HepG2 (cell line): ENCODE measurements around the gene C1QTNF9. TPM values are rescaled to one million over a fixed set of nuclear protein-coding genes. Genes with fewer than 3 reads are reported as not detected.
"Not testable (repeated sequence)": the region's sequence is repeated elsewhere in the genome, so short reads cannot be mapped to it uniquely, and the experiment has no call there.

ENCODE experiments used
- ATAC-seq: fragments of 200-7000 bp; cut with Tn5 transposase; 3 replicates; pipeline ENCODE4 v1.9.1; 2020; ENCODE audit warnings: mild to moderate bottlenecking, moderate library complexity
- BruUV-seq: library from RNA; stranded (reverse); fragments of 400-500 nt; replicated peaks from 2 replicates; lab custom pipeline; 2021; lab: Mats Ljungman, UMichigan
- CTCF ChIA-PET: fragments of 300-600 bp; formaldehyde crosslinking; extraction: SDS; loops from one replicate; lab custom pipeline; 2021; ENCODE audit warnings: low total read pairs, inconsistent platforms, low intra/inter-chr PET ratio; lab: Yijun Ruan, JAX
- POLR2A ChIA-PET: fragments of 350-600 bp; sonication (Branson Sonifier 250); formaldehyde crosslinking; loops from one replicate; lab custom pipeline; 2020; ENCODE audit warnings: antibody characterized with exemption, inconsistent platforms; lab: Yijun Ruan, JAX
- DNase-seq: peaks from one replicate; pipeline ENCODE4 v3.0.0-alpha.2; 2015; ENCODE audit warnings: low spot score
- FAIRE-seq: peaks from 3 replicates; lab custom pipeline; 2011; peaks lifted over from hg19 to GRCh38; lab: Jason Lieb, UNC
- H2AFZ ChIP-seq: one replicate; pipeline ENCODE4 v1.6.1; 2011; ENCODE audit warnings: low read length, inconsistent platforms
- H3K27ac ChIP-seq: fragments of 300-600 bp; 3 replicates; pipeline ENCODE4 v1.8.0; 2011; ENCODE audit warnings: mixed run types, mild to moderate bottlenecking, mixed read lengths, low read length, inconsistent platforms; ENCODE audit not compliant: insufficient read depth; ENCODE audit errors: extremely low read length
- H3K27me3 ChIP-seq, 2 experiments: fragments of 200-600 bp in 1 of 2; 2 replicates in 1 of 2; 3 replicates in 1 of 2; pipeline versions ENCODE4 v1.6.0 to v1.8.0; 2011; ENCODE audit warnings: low read length in 2 of 2, mild to moderate bottlenecking in 2 of 2, moderate library complexity in 2 of 2, inconsistent platforms in 1 of 2; ENCODE audit not compliant: insufficient read depth in 2 of 2, control insufficient read depth in 1 of 2
- H3K36me3 ChIP-seq, 2 experiments: fragments of 200-600 bp in 1 of 2; replicated peaks in 1 of 2; 2 replicates in 1 of 2; 3 replicates in 1 of 2; pipeline versions ENCODE4 v1.5.1 to v1.8.0; 2011; ENCODE audit warnings: low read length in 2 of 2, inconsistent platforms in 1 of 2; ENCODE audit not compliant: insufficient read depth in 2 of 2, control insufficient read depth in 1 of 2
- H3K4me1 ChIP-seq: 2 replicates; pipeline ENCODE4 v1.5.1; 2012; ENCODE audit warnings: low read length, inconsistent platforms; ENCODE audit not compliant: insufficient read depth
- H3K4me2 ChIP-seq: 2 replicates; pipeline ENCODE4 v1.6.0; 2011; ENCODE audit warnings: low read depth, low read length, inconsistent platforms
- H3K4me3 ChIP-seq, 3 experiments: fragments of 200-600 bp in 1 of 3; sonication (generic), shearing (Covaris generic) in 1 of 3; replicated peaks in 1 of 3; 2 replicates each; pipeline ENCODE4 v1.5.1; 2011 to 2016; ENCODE audit warnings: low read length in 3 of 3, inconsistent platforms in 2 of 3, low read depth in 2 of 3, mild to moderate bottlenecking in 2 of 3, control low read depth in 1 of 3, mixed read lengths in 1 of 3; ENCODE audit not compliant: insufficient read depth in 1 of 3
- H3K79me2 ChIP-seq: one replicate; pipeline ENCODE4 v1.6.1; 2011; ENCODE audit warnings: low read length, inconsistent platforms; ENCODE audit not compliant: insufficient read depth
- H3K9ac ChIP-seq: 2 replicates; pipeline ENCODE4 v1.6.0; 2011; ENCODE audit warnings: mild to moderate bottlenecking, low read depth, low read length, inconsistent platforms; ENCODE audit not compliant: insufficient read depth
- H3K9me3 ChIP-seq: 2 replicates; pipeline ENCODE4 v1.5.1; 2012; ENCODE audit warnings: mild to moderate bottlenecking, low read length
- H4K20me1 ChIP-seq: 2 replicates; pipeline ENCODE4 v1.6.0; 2011; ENCODE audit warnings: inconsistent platforms, mild to moderate bottlenecking, low read length, moderate library complexity; ENCODE audit not compliant: insufficient read depth
- WGBS: methylation state at CpG from one replicate; pipeline ENCODE4 v1.1.6; 2017; ENCODE audit warnings: low lambda C conversion rate; 5-methylcytosine and 5-hydroxymethylcytosine counted together
- in situ Hi-C: cut with HindIII; loops from 2 replicates; pipeline ENCODE4 v1.10.0; 2017; ENCODE audit warnings: low pct_unique_long_range_greater_than_20kb; ENCODE audit not compliant: extremely low pct_ligation_motif_present
- intact Hi-C: fragments of 100-400 bp; cut with micrococcal nuclease; formaldehyde crosslinking; loops from one replicate; pipeline ENCODE4 v1.10.0; 2022; ENCODE audit not compliant: unreplicated experiment
- polyA plus RNA-seq, 8 experiments: library from polyadenylated mRNA; depleted of rRNA in 3 of 8; stranded (reverse) in 7 of 8; unstranded in 1 of 8; fragments of >200 nt; fragmentation: Illumina TruSeq in 4 of 8; extraction: Trizol in 4 of 8; gene quantifications; 2 replicates each; pipeline versions ENCODE4 v1.2.1 to v1.2.3, GENCODE V29; 2011 to 2016; ENCODE audit warnings: low read depth in 4 of 8, missing spikeins in 1 of 8, mixed read lengths in 1 of 8; ENCODE audit not compliant: insufficient read depth in 1 of 8
- total RNA-seq, 5 experiments: library from RNA; depleted of rRNA; stranded (reverse); fragments of >200 nt; fragmentation: Illumina TruSeq; extraction: Trizol; gene quantifications; 2 replicates each; pipeline ENCODE4 v1.2.3, GENCODE V29; 2016; ENCODE audit warnings: low read depth in 1 of 5

C1QTNF9 gene
- total and polyA plus RNA-seq, 2 of the 13 experiments (the other 11 are each of a cell fraction or from before 2014, with no cell fraction given), result not detected

- H3K79me2 ChIP-seq, H3K27me3 ChIP-seq, H3K27ac ChIP-seq, H3K4me3 ChIP-seq, DNase-seq, H3K9me3 ChIP-seq, intact Hi-C loops, H3K4me1 ChIP-seq, H3K9ac ChIP-seq, H2AFZ ChIP-seq, ATAC-seq, H3K36me3 ChIP-seq, CTCF ChIA-PET, in situ Hi-C loops, H4K20me1 ChIP-seq, H3K4me2 ChIP-seq, BruUV-seq, POLR2A ChIA-PET: not testable (repeated sequence)
- 39% methylated on average over 4 of the region's 4 CpGs for WGBS
- FAIRE-seq, result peak; percentile 42
Observed at GRCh38 chr13:24318878-24319277, 9.5 kb downstream of the C1QTNF9 start.

DNA sequence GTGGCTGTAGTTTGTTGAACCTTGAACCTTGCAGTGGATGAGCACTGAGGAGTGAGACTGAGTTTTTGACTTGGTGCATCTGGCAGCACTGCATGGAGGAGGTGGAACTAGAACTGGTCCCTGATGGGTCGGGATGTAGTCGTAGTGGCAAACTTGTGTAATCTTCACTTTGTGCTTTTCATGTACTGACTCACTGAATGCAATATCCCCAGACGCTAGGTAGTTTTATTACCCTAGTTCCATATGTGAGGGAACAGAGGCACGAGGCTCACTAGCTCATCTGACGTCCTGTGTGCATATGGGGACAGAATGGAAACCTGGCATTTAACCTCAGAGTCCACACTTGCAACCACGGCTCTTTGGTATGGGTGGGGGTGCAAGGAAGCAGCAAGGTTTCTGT is 10.3 kb downstream of the C1QTNF9 start:
- DNase-seq, H3K4me3 ChIP-seq, H3K4me2 ChIP-seq, H3K9me3 ChIP-seq, H4K20me1 ChIP-seq, ATAC-seq, BruUV-seq, H3K36me3 ChIP-seq, H2AFZ ChIP-seq, H3K27me3 ChIP-seq, intact Hi-C loops, H3K4me1 ChIP-seq, CTCF ChIA-PET, H3K79me2 ChIP-seq, POLR2A ChIA-PET, H3K9ac ChIP-seq, H3K27ac ChIP-seq: not testable (repeated sequence)
- in situ Hi-C loops, result loop anchor here (10.0 kb wide), 1 partner anchor 1405 kb away; no protein-coding TSS in a partner anchor
- 26% methylated on average over 4 of the region's 6 CpGs for WGBS
- FAIRE-seq, result peak; percentile 44

GRCh38 chr13:24321416-24321815 is 12.0 kb downstream of the C1QTNF9 start:
- CTCF ChIA-PET, POLR2A ChIA-PET, H3K79me2 ChIP-seq, H2AFZ ChIP-seq, BruUV-seq, H3K36me3 ChIP-seq, intact Hi-C loops, H3K27ac ChIP-seq, ATAC-seq, H4K20me1 ChIP-seq, DNase-seq, H3K4me1 ChIP-seq, H3K9me3 ChIP-seq, H3K4me2 ChIP-seq, H3K4me3 ChIP-seq, H3K9ac ChIP-seq, H3K27me3 ChIP-seq: not testable (repeated sequence)
- FAIRE-seq, result peak; percentile 37
- WGBS, result 28% methylated on average over 6 of the region's 8 CpGs
- in situ Hi-C loops, result loop anchor here (10.0 kb wide), 1 partner anchor 1407 kb away; no protein-coding TSS in a partner anchor
